Medulla oblongata (tissue), 1 donor: ENCODE results near the gene PCSK4.
"Not testable (repeated sequence)": the region's sequence is repeated elsewhere in the genome, so short reads cannot be mapped to it uniquely, and the experiment has no call there.

ENCODE experiments used
- DNase-seq: peaks from one replicate; pipeline ENCODE4 v3.0.0-alpha.2; 2015; ENCODE audit errors: extremely low spot score

The PCSK4 gene

GRCh38 chr19:1490311-1491113 is at the start of gene PCSK4:
TSS of gene PCSK4 (minus strand) at chr19:1490350. CDS start at chr19:1490346, 4 bp downstream.
- peak; percentile 99 for DNase-seq

- not testable (repeated sequence) for DNase-seq
Measured at GRCh38 chr19:1539749-1540148, 49.6 kb upstream of the PCSK4 start.

- no peak for DNase-seq
Measured at GRCh38 chr19:1538978-1539377, 48.8 kb upstream of the PCSK4 start.

GRCh38 chr19:1535699-1536098 is 45.5 kb upstream of the PCSK4 start:
- DNase-seq = not testable (repeated sequence)

GRCh38 chr19:1534972-1535371 is 44.8 kb upstream of the PCSK4 start:
- DNase-seq = no peak

GRCh38 chr19:1533510-1534150 is 43.5 kb upstream of the PCSK4 start:
- no peak for DNase-seq

GRCh38 chr19:1532003-1532402 is 41.9 kb upstream of the PCSK4 start:
- no peak for DNase-seq

- DNase-seq = no peak
Measured at GRCh38 chr19:1531587-1531986, 41.4 kb upstream of the PCSK4 start.

GRCh38 chr19:1530856-1531255 is 40.7 kb upstream of the PCSK4 start:
- not testable (repeated sequence) for DNase-seq

- DNase-seq = no peak
Measured at GRCh38 chr19:1529430-1529816, 39.3 kb upstream of the PCSK4 start.

- no peak for DNase-seq
Measured at GRCh38 chr19:1528596-1529429, 38.7 kb upstream of the PCSK4 start.

- no peak for DNase-seq
Measured at GRCh38 chr19:1527650-1528309, 37.6 kb upstream of the PCSK4 start.

GRCh38 chr19:1526979-1527649 is 37.0 kb upstream of the PCSK4 start:
- no peak for DNase-seq

- DNase-seq = no peak
Measured at GRCh38 chr19:1526066-1526778, 36.1 kb upstream of the PCSK4 start.

- no peak for DNase-seq
Measured at GRCh38 chr19:1525343-1525742, 35.2 kb upstream of the PCSK4 start.

- no peak for DNase-seq
Measured at GRCh38 chr19:1524972-1525325, 34.8 kb upstream of the PCSK4 start.

- DNase-seq = no peak
Measured at GRCh38 chr19:1524287-1524971, 34.3 kb upstream of the PCSK4 start.

GRCh38 chr19:1523412-1524286 is 33.5 kb upstream of the PCSK4 start, which contains the start of gene PLK5:
TSS of gene PLK5 (plus strand) at chr19:1524077. CDS start at chr19:1526997, 2,920 bp downstream.
- no peak for DNase-seq

- no peak for DNase-seq
Measured at GRCh38 chr19:1522838-1523237, 32.7 kb upstream of the PCSK4 start.
